Muscle of back (tissue), 13 donors: ENCODE measurements around the gene ADNP. TPM values are rescaled to one million over a fixed set of nuclear protein-coding genes. Genes with fewer than 3 reads are reported as not detected.
"Not testable (repeated sequence)": the region's sequence is repeated elsewhere in the genome, so short reads cannot be mapped to it uniquely, and the experiment has no call there.

ENCODE experiments used
- DNase-seq, 3 donors: peaks; one replicate each; pipeline versions ENCODE4 v3.0.0 to v3.0.0-alpha.2; 2013
- long read RNA-seq, 9 donors: transcript quantifications; one replicate each; lab custom pipeline, GENCODE V29; 2026
- polyA plus RNA-seq, 10 donors: library from polyadenylated mRNA; unstranded; fragments of 120-200 nt; gene quantifications; one replicate each; pipeline ENCODE4 v1.2.1, GENCODE V29; 2013; ENCODE audit not compliant: insufficient read length in 10 of 10

ADNP gene
- polyA plus RNA-seq, result 10 to 100 TPM; 46.1 to 69.9 (median 57.1) TPM
- long read RNA-seq, donor 1, full-length matches to known transcripts, result 8 of 8 reads
- long read RNA-seq, donor 1, partial matches to known transcripts, result 0 of 8 reads
- long read RNA-seq, donor 1, other reads (novel, unspliced or antisense), result 0 of 8 reads
- long read RNA-seq, donor 2, full-length matches to known transcripts, result 6 of 6 reads
- long read RNA-seq, donor 2, partial matches to known transcripts, result 0 of 6 reads
- long read RNA-seq, donor 2, other reads (novel, unspliced or antisense), result 0 of 6 reads
- long read RNA-seq, donor 3, result 0 reads
- long read RNA-seq, donor 4, full-length matches to known transcripts, result 3 of 3 reads
- long read RNA-seq, donor 4, partial matches to known transcripts, result 0 of 3 reads
- long read RNA-seq, donor 4, other reads (novel, unspliced or antisense), result 0 of 3 reads
- long read RNA-seq, donor 5, full-length matches to known transcripts, result 9 of 9 reads
- long read RNA-seq, donor 5, partial matches to known transcripts, result 0 of 9 reads
- long read RNA-seq, donor 5, other reads (novel, unspliced or antisense), result 0 of 9 reads
- long read RNA-seq, donor 6, full-length matches to known transcripts, result 3 of 3 reads
- long read RNA-seq, donor 6, partial matches to known transcripts, result 0 of 3 reads
- long read RNA-seq, donor 6, other reads (novel, unspliced or antisense), result 0 of 3 reads
- long read RNA-seq, donor 7, full-length matches to known transcripts, result 4 of 4 reads
- long read RNA-seq, donor 7, partial matches to known transcripts, result 0 of 4 reads
- long read RNA-seq, donor 7, other reads (novel, unspliced or antisense), result 0 of 4 reads
- long read RNA-seq, donor 8, full-length matches to known transcripts, result 6 of 14 reads
- long read RNA-seq, donor 8, partial matches to known transcripts, result 8 of 14 reads
- long read RNA-seq, donor 8, other reads (novel, unspliced or antisense), result 0 of 14 reads
- long read RNA-seq, donor 9, result 0 reads

GRCh38 chr20:50931306-50932015, at the start of gene ADNP:
Gene ADNP (minus strand): TSS chr20:50931437. CDS start chr20:50903996, 27,441 bp downstream.
- peak; percentile 94 to 97 (median 95) for DNase-seq

- DNase-seq, result peak in 1 of 3 donors; percentile 95
These were observed 48.9 kb upstream of the ADNP start for GRCh38 chr20:50980071-50980681.

- not testable (repeated sequence) for DNase-seq
These were observed 47.3 kb upstream of the ADNP start for GRCh38 chr20:50978533-50978932.

GRCh38 chr20:50977066-50978021, 46.1 kb upstream of the ADNP start:
- DNase-seq, result no peak

DNA sequence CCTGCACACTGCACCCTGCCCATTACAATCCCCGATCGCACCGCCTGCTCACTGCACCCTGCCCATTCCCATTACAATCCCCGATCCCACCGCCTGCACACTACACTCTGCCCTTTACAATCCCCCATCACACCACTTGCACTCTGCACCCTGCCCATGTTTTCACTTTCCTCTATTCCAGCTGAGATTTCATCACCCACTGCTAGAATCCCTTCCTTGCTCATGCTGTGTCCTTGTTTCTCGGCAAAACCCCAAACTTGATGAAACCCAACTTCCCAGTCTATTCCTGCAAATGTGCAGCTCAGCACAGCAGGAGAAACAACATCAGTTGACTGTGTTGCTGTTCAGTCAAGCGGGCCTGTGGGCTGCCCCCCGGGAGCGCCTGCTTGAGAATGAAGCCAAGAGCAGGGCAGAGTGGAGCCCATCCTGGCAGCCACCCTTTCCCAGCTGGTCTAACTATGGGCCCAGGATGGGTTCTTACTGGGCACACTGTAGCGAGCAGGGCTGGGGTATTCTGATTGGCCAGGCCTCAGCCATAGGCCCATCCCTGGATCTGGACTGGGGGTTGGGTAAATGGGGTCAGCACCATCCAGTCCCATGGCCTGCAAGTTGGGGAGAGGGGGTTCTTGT, 44.6 kb upstream of the ADNP start:
- no peak for DNase-seq

- DNase-seq, result no peak
These were observed 38.7 kb upstream of the ADNP start for GRCh38 chr20:50969912-50970311.

DNA sequence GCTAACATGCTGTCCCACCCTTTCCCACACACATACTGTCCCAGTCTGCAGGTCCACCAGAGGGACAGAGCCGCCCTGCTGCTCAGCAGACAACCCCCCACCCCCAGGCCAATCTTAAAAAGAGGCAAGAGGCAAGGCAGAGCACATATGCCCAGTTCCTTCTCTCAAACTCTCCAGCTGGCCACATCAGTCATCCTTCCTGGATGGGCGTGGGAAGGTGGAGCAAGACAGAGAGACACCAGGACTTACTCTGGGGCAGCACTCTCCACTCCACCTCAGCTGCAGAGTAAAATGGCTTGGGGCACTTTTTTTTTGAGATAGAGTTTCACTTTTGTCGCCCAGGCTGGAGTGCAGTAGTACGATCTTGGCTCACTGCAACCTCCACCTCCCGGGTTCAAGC, 38.2 kb upstream of the ADNP start:
- DNase-seq, result no peak

GRCh38 chr20:50968289-50968688, 37.1 kb upstream of the ADNP start:
- DNase-seq, result no peak

DNA sequence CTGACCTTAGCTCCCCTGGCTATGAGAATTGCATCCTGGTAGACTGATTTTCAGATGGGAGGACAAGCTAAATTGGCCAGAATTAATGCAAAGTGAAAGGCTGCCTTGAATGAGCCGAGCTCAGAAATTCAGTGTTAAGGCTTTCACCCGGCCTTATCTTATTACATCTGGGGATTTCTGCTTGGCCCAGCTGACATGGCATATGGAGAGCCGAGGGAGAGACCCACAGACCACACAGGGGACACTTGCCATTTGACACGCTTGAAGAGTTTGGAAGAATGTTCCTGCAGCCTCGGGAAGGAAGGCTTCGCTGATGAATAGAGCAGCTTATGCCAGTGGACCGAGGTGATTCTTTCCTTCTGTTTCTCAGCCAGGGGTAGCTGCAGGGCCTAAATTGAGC, 36.3 kb upstream of the ADNP start:
- DNase-seq, result no peak

- DNase-seq, result no peak
These were observed 28.4 kb upstream of the ADNP start for GRCh38 chr20:50959543-50960126.

GRCh38 chr20:50958615-50959542, 27.6 kb upstream of the ADNP start, which contains the start of gene MOCS3:
Gene MOCS3 (plus strand): TSS chr20:50958818. CDS start chr20:50958843, 25 bp downstream.
- DNase-seq, result peak; percentile 93 to 97 (median 93)

DNA sequence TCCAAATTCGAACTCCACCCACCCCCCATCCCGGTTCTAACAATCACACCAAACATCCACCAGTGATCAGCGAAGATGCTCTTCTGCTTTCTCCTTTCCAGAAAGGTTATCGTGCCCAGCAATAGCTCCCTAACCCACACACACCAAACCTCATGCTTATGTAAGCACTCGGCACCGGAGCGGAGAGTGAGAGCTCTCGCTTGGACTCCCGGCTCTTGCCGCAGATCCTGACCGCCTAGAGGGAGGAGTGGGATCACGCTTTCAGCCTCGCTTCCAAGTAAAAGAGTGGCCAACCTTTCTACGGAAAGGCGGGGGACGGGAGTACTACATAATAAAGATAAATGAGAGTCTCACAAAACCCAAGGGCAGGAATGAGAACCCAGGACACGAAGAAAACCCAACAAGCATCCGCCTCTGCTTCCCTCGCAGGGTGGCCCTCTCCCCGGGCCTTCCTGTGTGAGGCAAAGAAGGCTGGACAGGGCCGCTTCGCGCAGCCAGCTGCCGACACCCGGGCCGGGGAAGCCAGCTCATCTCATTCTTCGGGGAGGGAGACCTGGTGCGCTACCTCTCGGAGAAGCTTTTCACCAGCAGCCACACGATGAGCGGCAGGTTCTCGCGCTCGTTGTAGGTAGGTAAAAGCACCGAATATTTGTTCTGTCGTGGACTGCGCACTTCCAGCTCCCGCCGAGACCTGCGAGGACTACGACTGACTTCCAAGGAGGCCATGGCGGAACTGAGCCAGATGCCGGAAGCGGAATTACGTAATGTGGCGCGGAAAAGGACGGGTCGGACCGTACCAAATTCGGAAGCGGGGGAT, 26.8 kb upstream of the ADNP start, which contains the start of gene DPM1:
Gene DPM1, minus strand, starts transcription at position 735 of the 817 bp plus-strand sequence. Its CDS starts 9 bp downstream, at position 726.
- peak in 2 of 3 donors; percentile 95 to 97 for DNase-seq

GRCh38 chr20:50957276-50957675, 26.0 kb upstream of the ADNP start:
- peak in 1 of 3 donors; percentile 8 for DNase-seq

GRCh38 chr20:50953821-50954220, 22.6 kb upstream of the ADNP start:
- no peak for DNase-seq

- DNase-seq, result no peak
These were observed 22.0 kb upstream of the ADNP start for GRCh38 chr20:50953196-50953595.

GRCh38 chr20:50948132-50948785, 17.0 kb upstream of the ADNP start:
- DNase-seq, result no peak
